CD4-positive, alpha-beta T cell (primary cell): ENCODE data around the gene HLA-DPA1. TPM values are rescaled to one million over a fixed set of nuclear protein-coding genes. Genes with fewer than 3 reads are reported as not detected.

Source experiments
- ATAC-seq: fragments of 200-7000 bp; cut with Tn5 transposase; one replicate; pipeline ENCODE4 v1.10.0; 2022; ENCODE audit warnings: mild to moderate bottlenecking; ENCODE audit not compliant: poor library complexity
- CTCF ChIA-PET: fragments of 350-600 bp; sonication (Branson Sonifier 250); formaldehyde crosslinking; loops from one replicate; lab custom pipeline; 2021; ENCODE audit warnings: antibody characterized with exemption, inconsistent platforms; lab: Charles Lee
- POLR2A ChIA-PET: fragments of 350-600 bp; sonication (Branson Sonifier 250); formaldehyde crosslinking; loops from one replicate; lab custom pipeline; 2021; ENCODE audit warnings: antibody characterized with exemption, inconsistent platforms; lab: Charles Lee
- DNase-seq, 14 experiments: peaks; one replicate each; pipeline ENCODE4 v3.0.0-alpha.2; 2013 to 2020; ENCODE audit warnings: mixed read lengths in 2 of 14
- H3K27ac ChIP-seq, 2 donors: one replicate each; pipeline versions ENCODE4 v1.5.1 to v1.7.0; 2013; ENCODE audit warnings: low read length in 2 of 2, low read depth in 1 of 2, mild to moderate bottlenecking in 1 of 2
- H3K27me3 ChIP-seq, 2 experiments: 1 replicate in 1 of 2; 2 replicates in 1 of 2; pipeline versions ENCODE4 v1.6.1 to v1.7.0; 2013; ENCODE audit warnings: low read length in 2 of 2, control low read depth in 1 of 2, mild to moderate bottlenecking in 1 of 2, moderate library complexity in 1 of 2; ENCODE audit not compliant: insufficient read depth in 2 of 2, control insufficient read depth in 1 of 2
- H3K36me3 ChIP-seq: one replicate; pipeline ENCODE4 v1.6.1; 2013; ENCODE audit warnings: low read length, control low read depth; ENCODE audit not compliant: insufficient read depth
- H3K4me1 ChIP-seq: one replicate; pipeline ENCODE4 v1.6.1; 2013; ENCODE audit warnings: low read length, control low read depth; ENCODE audit not compliant: insufficient read depth
- H3K4me3 ChIP-seq: one replicate; pipeline ENCODE4 v1.5.1; 2013; ENCODE audit warnings: mild to moderate bottlenecking, low read length, moderate library complexity
- H3K9me3 ChIP-seq, 2 experiments: 1 replicate in 1 of 2; 2 replicates in 1 of 2; pipeline versions ENCODE4 v1.6.1 to v1.7.0; 2013; ENCODE audit warnings: low read length in 2 of 2, mild to moderate bottlenecking in 2 of 2, control low read depth in 1 of 2, moderate library complexity in 1 of 2; ENCODE audit not compliant: control insufficient read depth in 1 of 2, insufficient read depth in 1 of 2
- H3K27ac Mint-ChIP-seq: one replicate; pipeline ENCODE4 v1.8.0; 2020; ENCODE audit warnings: mixed read lengths
- H3K27me3 Mint-ChIP-seq: one replicate; pipeline ENCODE4 v1.8.0; 2021; ENCODE audit warnings: mixed read lengths
- H3K36me3 Mint-ChIP-seq: one replicate; pipeline ENCODE4 v1.8.0; 2021; ENCODE audit warnings: low read depth, mixed read lengths
- H3K4me1 Mint-ChIP-seq: one replicate; pipeline ENCODE4 v1.8.0; 2021; ENCODE audit warnings: low read depth, mixed read lengths
- H3K4me3 Mint-ChIP-seq: one replicate; pipeline ENCODE4 v1.8.0; 2020; ENCODE audit warnings: mild to moderate bottlenecking, mixed read lengths
- H3K9me3 Mint-ChIP-seq: one replicate; pipeline ENCODE4 v1.8.0; 2020; ENCODE audit warnings: mixed read lengths
- intact Hi-C, 2 experiments: fragments of 100-400 bp; cut with DNase I in 1 of 2; cut with micrococcal nuclease in 1 of 2; formaldehyde crosslinking; loops; one replicate each; pipeline versions ENCODE4 v1.15.1 to v1.9.0; 2023 to 2025; cut with DNase I, micrococcal nuclease
- total RNA-seq, 174 experiments: library from RNA in 2 of 174; stranded (reverse) in 2 of 174; gene quantifications; one replicate each; pipeline ENCODE4 v1.2.3 and lab custom pipeline; 2021 to 2026
- TF ChIP-seq, protein P1 (sequence below): fragments of 200-600 bp; IDR thresholded peaks from one replicate; pipeline ENCODE4 v1.8.0; 2022; ENCODE audit warnings: antibody characterized with exemption, mild to moderate bottlenecking

Gene HLA-DPA1
- total RNA-seq, 2 experiments from 2014 or later = 19.4 to 19.9 TPM

DNA sequence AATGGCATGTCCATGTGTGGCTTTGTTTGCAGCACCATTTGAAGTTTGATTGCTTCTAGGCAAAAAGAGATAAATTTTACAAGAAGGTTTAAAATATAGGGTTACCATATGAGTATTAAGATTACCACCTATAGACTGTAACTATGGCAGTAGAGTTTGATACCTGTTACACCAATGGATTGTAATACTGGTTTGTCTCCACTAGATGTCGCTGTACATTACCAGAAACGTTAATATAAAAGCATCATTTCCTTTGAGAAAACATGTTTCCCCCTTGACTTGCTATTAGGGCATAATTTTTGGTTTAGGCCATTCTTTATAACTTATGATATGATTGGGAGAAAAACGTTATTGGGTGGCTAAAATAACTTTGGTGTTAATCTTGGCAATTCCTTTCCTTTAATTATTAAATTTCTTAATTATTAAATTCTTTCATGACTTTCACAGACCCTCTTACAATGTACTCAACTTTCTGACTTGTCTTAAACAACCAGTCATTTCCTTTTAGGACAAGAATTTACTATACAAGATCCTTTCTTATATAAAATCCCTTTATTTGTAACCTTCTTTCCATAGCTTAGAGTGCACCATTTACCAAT is 45.2 kb upstream of the HLA-DPA1 start:
- no peak overlapping the region for H3K4me3 Mint-ChIP-seq
- TF ChIP-seq, protein P1, sequence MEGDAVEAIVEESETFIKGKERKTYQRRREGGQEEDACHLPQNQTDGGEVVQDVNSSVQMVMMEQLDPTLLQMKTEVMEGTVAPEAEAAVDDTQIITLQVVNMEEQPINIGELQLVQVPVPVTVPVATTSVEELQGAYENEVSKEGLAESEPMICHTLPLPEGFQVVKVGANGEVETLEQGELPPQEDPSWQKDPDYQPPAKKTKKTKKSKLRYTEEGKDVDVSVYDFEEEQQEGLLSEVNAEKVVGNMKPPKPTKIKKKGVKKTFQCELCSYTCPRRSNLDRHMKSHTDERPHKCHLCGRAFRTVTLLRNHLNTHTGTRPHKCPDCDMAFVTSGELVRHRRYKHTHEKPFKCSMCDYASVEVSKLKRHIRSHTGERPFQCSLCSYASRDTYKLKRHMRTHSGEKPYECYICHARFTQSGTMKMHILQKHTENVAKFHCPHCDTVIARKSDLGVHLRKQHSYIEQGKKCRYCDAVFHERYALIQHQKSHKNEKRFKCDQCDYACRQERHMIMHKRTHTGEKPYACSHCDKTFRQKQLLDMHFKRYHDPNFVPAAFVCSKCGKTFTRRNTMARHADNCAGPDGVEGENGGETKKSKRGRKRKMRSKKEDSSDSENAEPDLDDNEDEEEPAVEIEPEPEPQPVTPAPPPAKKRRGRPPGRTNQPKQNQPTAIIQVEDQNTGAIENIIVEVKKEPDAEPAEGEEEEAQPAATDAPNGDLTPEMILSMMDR = peak; percentile 82

DNA sequence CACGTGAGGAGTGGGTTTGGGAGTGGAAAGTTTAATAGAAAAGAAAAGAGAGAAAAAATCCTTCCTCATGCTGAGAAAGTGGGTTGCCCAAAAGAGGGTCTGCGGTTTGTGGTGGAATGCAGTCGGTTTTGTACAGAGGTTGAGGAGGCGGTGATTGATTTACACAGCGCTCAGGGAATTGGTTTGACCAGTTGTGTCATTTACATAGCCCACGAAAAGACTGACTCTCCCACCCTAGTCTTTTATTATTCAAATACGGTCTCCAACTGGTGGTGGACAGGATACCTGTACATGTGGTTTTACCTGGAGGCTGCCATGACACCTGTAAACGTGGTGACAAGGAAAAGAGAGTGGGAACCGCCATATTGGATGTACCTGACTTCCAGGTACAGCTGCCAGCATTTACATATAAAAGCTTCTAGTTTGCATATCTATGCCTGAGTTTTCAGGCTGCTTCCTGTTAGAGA is 44.4 kb upstream of the HLA-DPA1 start:
- intact Hi-C loops = loop anchor here (1.0 to 2.0 kb wide), 2 partner anchors 31 to 130 kb away; no protein-coding TSS in a partner anchor
- H3K4me3 Mint-ChIP-seq = no peak overlapping the region
- ChIA-PET CTCF (no interaction called here), POLR2A (interaction anchor here (2.9 kb wide), 1 partner anchor 131 kb away, joined by 11 read pairs; no protein-coding TSS in a partner anchor)
- Histone ChIP-seq H3K4me1 (peaks cover 22% of the 10 kb centered on the region), H3K4me3 (no peak overlapping the region), H3K27ac (no peak overlapping the region), H3K36me3 (no peaks in the 10 kb centered on the region), H3K9me3 (peaks cover under 1 to 7% of the 10 kb centered on the region in 2 experiments), H3K27me3 (peaks cover 37 to 44% of the 10 kb centered on the region in 2 experiments)
- peaks cover 15% of the 10 kb centered on the region for H3K4me1 Mint-ChIP-seq
- H3K27me3 Mint-ChIP-seq = peaks cover 72% of the 10 kb centered on the region
- DNase-seq (no peak), ATAC-seq (no peak)
- no peaks in the 10 kb centered on the region for H3K36me3 Mint-ChIP-seq
- no peak overlapping the region for H3K27ac Mint-ChIP-seq
- TF ChIP-seq, protein P1 = no peak
- H3K9me3 Mint-ChIP-seq = no peaks in the 10 kb centered on the region

More for the DNA sequence above, 45.2 kb upstream of the HLA-DPA1 start:
- Histone ChIP-seq H3K36me3 (no peaks in the 10 kb centered on the region), H3K9me3 (peaks cover 7 to 8% of the 10 kb centered on the region in 2 experiments), H3K4me3 (no peak overlapping the region), H3K4me1 (peaks cover 20% of the 10 kb centered on the region), H3K27ac (no peak overlapping the region), H3K27me3 (peaks cover 30 to 36% of the 10 kb centered on the region in 2 experiments)
- DNase-seq = peak in 4 of 14 experiments; percentile 28 to 85 (median 78)
- H3K27me3 Mint-ChIP-seq = peaks cover 65% of the 10 kb centered on the region
- CTCF ChIA-PET = interaction anchor here (1.4 kb wide), 1 partner anchor 130 kb away, joined by 6 read pairs; no protein-coding TSS in a partner anchor
- H3K4me1 Mint-ChIP-seq = peaks cover 15% of the 10 kb centered on the region
- intact Hi-C loops = loop anchor here (1.0 to 2.0 kb wide), 2 partner anchors 30 to 130 kb away; no protein-coding TSS in a partner anchor
- H3K9me3 Mint-ChIP-seq = peaks cover 4% of the 10 kb centered on the region
- no peak overlapping the region for H3K27ac Mint-ChIP-seq
- POLR2A ChIA-PET = interaction anchor here (2.9 kb wide), 1 partner anchor 130 kb away, joined by 11 read pairs; no protein-coding TSS in a partner anchor
- ATAC-seq = peak; percentile 80
- H3K36me3 Mint-ChIP-seq = no peaks in the 10 kb centered on the region

DNA sequence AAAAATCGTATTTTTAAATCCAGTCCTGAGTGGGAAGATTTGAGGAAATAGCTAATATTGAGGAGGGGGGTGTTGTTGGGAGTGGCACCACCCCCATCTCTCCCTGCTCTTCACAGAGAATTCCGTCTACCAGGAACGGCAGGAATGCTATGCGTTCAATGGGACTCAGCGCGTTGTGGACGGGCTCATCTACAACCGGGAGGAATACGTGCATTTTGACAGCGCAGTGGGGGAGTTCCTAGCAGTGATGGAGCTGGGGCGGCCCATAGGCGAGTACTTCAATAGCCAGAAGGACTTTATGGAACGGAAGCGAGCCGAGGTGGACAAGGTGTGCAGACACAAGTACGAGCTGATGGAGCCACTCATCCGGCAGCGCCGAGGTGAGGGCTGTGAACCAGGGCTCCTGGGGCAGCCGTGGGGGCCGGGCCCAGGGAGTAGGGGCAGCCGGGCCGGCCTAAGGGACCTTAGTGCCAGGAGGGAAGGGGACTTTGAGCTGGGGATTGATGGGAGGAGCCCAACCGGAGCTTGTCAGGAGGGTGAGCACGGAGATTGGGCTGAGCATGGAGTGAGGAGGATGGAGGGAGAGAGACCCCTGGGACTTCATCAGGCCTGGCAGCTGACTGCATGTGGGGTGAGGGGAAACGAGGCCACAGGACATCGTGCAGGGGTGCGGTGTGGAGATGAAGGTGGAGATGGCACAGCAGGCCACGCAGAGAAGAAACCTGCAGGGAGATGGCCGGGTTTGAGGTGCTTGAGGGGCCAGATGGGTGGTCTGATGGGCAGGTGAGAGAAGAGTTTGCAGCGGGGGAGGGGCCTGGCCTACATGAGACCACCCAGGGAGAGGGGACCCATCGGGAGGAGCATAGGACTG is 43.6 kb upstream of the HLA-DPA1 start:
- no peak overlapping the region for H3K27ac Mint-ChIP-seq
- no peak overlapping the region for H3K4me3 Mint-ChIP-seq

More for the DNA sequence above, 43.6 kb upstream of the HLA-DPA1 start:
- Histone ChIP-seq H3K36me3 (no peaks in the 10 kb centered on the region), H3K27ac (no peak overlapping the region), H3K27me3 (peaks cover 42 to 52% of the 10 kb centered on the region in 2 experiments), H3K9me3 (peaks cover 0 to 7% of the 10 kb centered on the region in 2 experiments), H3K4me1 (peaks cover 25% of the 10 kb centered on the region), H3K4me3 (no peak overlapping the region)
- intact Hi-C loops = no loop called here
- CTCF ChIA-PET = interaction anchor here (1.3 kb wide), 1 partner anchor 9 kb away, joined by 4 read pairs; no protein-coding TSS in a partner anchor
- TF ChIP-seq, protein P1 = no peak
- Mint-ChIP-seq H3K27me3 (peaks cover 80% of the 10 kb centered on the region), H3K9me3 (no peaks in the 10 kb centered on the region), H3K4me1 (peaks cover 15% of the 10 kb centered on the region), H3K36me3 (no peaks in the 10 kb centered on the region)
- ATAC-seq (no peak), DNase-seq (peak in 2 of 14 experiments; percentile 13 to 32)
- POLR2A ChIA-PET = no interaction called here
